HUES48 (cell line): ENCODE results near the gene ZNF516.

Experiments used
- H3K27ac ChIP-seq: one replicate; pipeline ENCODE4 v1.7.0; 2013; ENCODE audit warnings: low read depth, low read length, inconsistent platforms
- H3K27me3 ChIP-seq: 2 replicates; pipeline ENCODE4 v1.6.1; 2013; ENCODE audit warnings: mild to moderate bottlenecking, low read length; ENCODE audit not compliant: control insufficient read depth, insufficient read depth
- H3K36me3 ChIP-seq: 2 replicates; pipeline ENCODE4 v1.6.1; 2013; ENCODE audit warnings: low read length; ENCODE audit not compliant: control insufficient read depth, insufficient read depth
- H3K4me1 ChIP-seq: 2 replicates; pipeline ENCODE4 v1.6.1; 2013; ENCODE audit warnings: mild to moderate bottlenecking, low read length; ENCODE audit not compliant: control insufficient read depth, insufficient read depth
- H3K4me3 ChIP-seq: 2 replicates; pipeline ENCODE4 v1.5.1; 2013; ENCODE audit warnings: mild to moderate bottlenecking, low read depth, low read length
- H3K9ac ChIP-seq: 2 replicates; pipeline ENCODE4 v1.6.1; 2013; ENCODE audit warnings: mild to moderate bottlenecking, low read depth, low read length, moderate library complexity
- H3K9me3 ChIP-seq: 2 replicates; pipeline ENCODE4 v1.6.1; 2013; ENCODE audit warnings: low read length; ENCODE audit not compliant: control insufficient read depth, insufficient read depth

The ZNF516 gene

GRCh38 chr18:76380127-76380729, 114.8 kb downstream of the ZNF516 start:
- H3K27me3 ChIP-seq: no peaks in the 10 kb centered on the region
- no peak overlapping the region for H3K9ac ChIP-seq
- no peaks in the 10 kb centered on the region; the same call in 1 of the 2 replicates for H3K4me1 ChIP-seq
- H3K36me3 ChIP-seq: peaks cover 5% of the 10 kb centered on the region; the same call in 1 of the 2 replicates
- no peak overlapping the region for H3K27ac ChIP-seq
- no peak overlapping the region for H3K4me3 ChIP-seq
- no peaks in the 10 kb centered on the region for H3K9me3 ChIP-seq

- H3K9ac ChIP-seq: no peak overlapping the region
- H3K4me1 ChIP-seq: no peaks in the 10 kb centered on the region; the same call in 1 of the 2 replicates
- H3K4me3 ChIP-seq: no peak overlapping the region
- H3K9me3 ChIP-seq: no peaks in the 10 kb centered on the region
- no peak overlapping the region for H3K27ac ChIP-seq
- H3K36me3 ChIP-seq: peaks cover 5% of the 10 kb centered on the region; the same call in 1 of the 2 replicates
- no peaks in the 10 kb centered on the region for H3K27me3 ChIP-seq
Observed at GRCh38 chr18:76379226-76380126, 115.6 kb downstream of the ZNF516 start.

GRCh38 chr18:76378526-76379215, 116.4 kb downstream of the ZNF516 start:
- Histone ChIP-seq H3K9me3 (no peaks in the 10 kb centered on the region), H3K36me3 (peaks cover 5% of the 10 kb centered on the region; the same call in 1 of the 2 replicates), H3K4me1 (no peaks in the 10 kb centered on the region; the same call in 1 of the 2 replicates), H3K9ac (no peak overlapping the region), H3K4me3 (no peak overlapping the region), H3K27ac (no peak overlapping the region), H3K27me3 (no peaks in the 10 kb centered on the region)

- Histone ChIP-seq H3K9me3 (no peaks in the 10 kb centered on the region), H3K27me3 (no peaks in the 10 kb centered on the region), H3K27ac (no peak overlapping the region), H3K4me1 (peaks cover 4% of the 10 kb centered on the region; the same call in 1 of the 2 replicates), H3K36me3 (peaks cover 5% of the 10 kb centered on the region; the same call in 1 of the 2 replicates), H3K9ac (no peak overlapping the region), H3K4me3 (no peak overlapping the region)
Observed at GRCh38 chr18:76377359-76377756, 117.7 kb downstream of the ZNF516 start.

- no peak overlapping the region for H3K27ac ChIP-seq
- H3K9me3 ChIP-seq: no peaks in the 10 kb centered on the region
- peaks cover 5% of the 10 kb centered on the region; the same call in 1 of the 2 replicates for H3K36me3 ChIP-seq
- H3K4me1 ChIP-seq: peaks cover 4% of the 10 kb centered on the region; the same call in 1 of the 2 replicates
- no peak overlapping the region for H3K9ac ChIP-seq
- H3K4me3 ChIP-seq: no peak overlapping the region
- H3K27me3 ChIP-seq: no peaks in the 10 kb centered on the region
Observed at GRCh38 chr18:76376668-76377358, 118.2 kb downstream of the ZNF516 start.

GRCh38 chr18:76376225-76376624, 118.8 kb downstream of the ZNF516 start:
- Histone ChIP-seq H3K36me3 (peaks cover 5% of the 10 kb centered on the region; the same call in 1 of the 2 replicates), H3K9ac (no peak overlapping the region), H3K27me3 (no peaks in the 10 kb centered on the region), H3K4me1 (peaks cover 4% of the 10 kb centered on the region; the same call in 1 of the 2 replicates), H3K27ac (no peak overlapping the region), H3K9me3 (no peaks in the 10 kb centered on the region), H3K4me3 (no peak overlapping the region)

GRCh38 chr18:76374330-76375281, 120.4 kb downstream of the ZNF516 start:
- H3K4me1 ChIP-seq: 0 out of 2 replicates have a peak, but pooled peaks cover 4% of the 10 kb centered on the region
- H3K4me3 ChIP-seq: no peak overlapping the region
- no peak overlapping the region for H3K9ac ChIP-seq
- no peaks in the 10 kb centered on the region for H3K27me3 ChIP-seq
- no peak overlapping the region for H3K27ac ChIP-seq
- H3K36me3 ChIP-seq: peaks cover under 1% of the 10 kb centered on the region; the same call in 1 of the 2 replicates
- no peaks in the 10 kb centered on the region for H3K9me3 ChIP-seq

- no peaks in the 10 kb centered on the region for H3K27me3 ChIP-seq
- no peak overlapping the region for H3K9ac ChIP-seq
- H3K9me3 ChIP-seq: no peaks in the 10 kb centered on the region
- no peak overlapping the region for H3K4me3 ChIP-seq
- no peaks in the 10 kb centered on the region for H3K36me3 ChIP-seq
- peaks cover 6% of the 10 kb centered on the region; the same call in 1 of the 2 replicates for H3K4me1 ChIP-seq
- no peak overlapping the region for H3K27ac ChIP-seq
Observed at GRCh38 chr18:76373297-76373696, 121.7 kb downstream of the ZNF516 start.

- Histone ChIP-seq H3K27me3 (no peaks in the 10 kb centered on the region), H3K9ac (no peak overlapping the region), H3K36me3 (no peaks in the 10 kb centered on the region), H3K4me1 (peaks cover 12% of the 10 kb centered on the region; the same call in 1 of the 2 replicates), H3K9me3 (no peaks in the 10 kb centered on the region), H3K27ac (no peak overlapping the region), H3K4me3 (no peak overlapping the region)
Observed at GRCh38 chr18:76371301-76372203, 123.5 kb downstream of the ZNF516 start.
